ENCODE data around the gene ZBTB7C.

Gene ZBTB7C

GRCh38 chr18:48159816-48160215, 249.4 kb downstream of the ZBTB7C start:
- DNase-seq = no peak

GRCh38 chr18:48158721-48159120, 250.5 kb downstream of the ZBTB7C start:
- no peak for DNase-seq

- DNase-seq = no peak
Measured at GRCh38 chr18:48157956-48158355, 251.2 kb downstream of the ZBTB7C start.

- DNase-seq = no peak
Measured at GRCh38 chr18:48155856-48156255, 253.3 kb downstream of the ZBTB7C start.

- no peak for DNase-seq
Measured at GRCh38 chr18:48154828-48155227, 254.4 kb downstream of the ZBTB7C start.

GRCh38 chr18:48153613-48154481, 255.3 kb downstream of the ZBTB7C start:
- no peak for DNase-seq

- DNase-seq = no peak
Measured at GRCh38 chr18:48152549-48152948, 256.6 kb downstream of the ZBTB7C start.

- no peak for DNase-seq
Measured at GRCh38 chr18:48151421-48152065, 257.6 kb downstream of the ZBTB7C start.

GRCh38 chr18:48149020-48149685, 260.0 kb downstream of the ZBTB7C start:
- DNase-seq = no peak

- DNase-seq = no peak
Measured at GRCh38 chr18:48142994-48143393, 266.2 kb downstream of the ZBTB7C start.

GRCh38 chr18:48142353-48142752, 266.8 kb downstream of the ZBTB7C start:
- no peak for DNase-seq

- DNase-seq = no peak
Measured at GRCh38 chr18:48140731-48141130, 268.5 kb downstream of the ZBTB7C start.

- DNase-seq = no peak
Measured at GRCh38 chr18:48139431-48140347, 269.5 kb downstream of the ZBTB7C start.

GRCh38 chr18:48138660-48139430, 270.3 kb downstream of the ZBTB7C start:
- DNase-seq = no peak

- DNase-seq = no peak
Measured at GRCh38 chr18:48138210-48138609, 271.0 kb downstream of the ZBTB7C start.

GRCh38 chr18:48137374-48138081, 271.7 kb downstream of the ZBTB7C start:
- no peak for DNase-seq

- no peak for DNase-seq
Measured at GRCh38 chr18:48136827-48137373, 272.3 kb downstream of the ZBTB7C start.

- no peak for DNase-seq
Measured at GRCh38 chr18:48136051-48136826, 272.9 kb downstream of the ZBTB7C start.

- no peak for DNase-seq
Measured at GRCh38 chr18:48135436-48135966, 273.7 kb downstream of the ZBTB7C start.

- DNase-seq = no peak
Measured at GRCh38 chr18:48134609-48135008, 274.6 kb downstream of the ZBTB7C start.

Measured in SIG-M5 (cell line).